Hematopoietic multipotent progenitor cell treated with erythropoietin and hydrocortisone succinate and interleukin-3 and kit ligand, for 8 days (in vitro differentiated cells): ENCODE data around the gene IQSEC1.
A peak's percentile ranks its signal among the peaks of the same experiment; 100 is the strongest.

Experiments used
- DNase-seq: peaks from one replicate; pipeline ENCODE4 v3.0.0-alpha.2; 2015

IQSEC1 gene

GRCh38 chr3:13106308-13107001, 33.2 kb upstream of the IQSEC1 start:
- DNase-seq = no peak

GRCh38 chr3:13105896-13106250, 32.6 kb upstream of the IQSEC1 start:
- DNase-seq = no peak

GRCh38 chr3:13105181-13105895, 32.1 kb upstream of the IQSEC1 start:
- DNase-seq = no peak

- DNase-seq = no peak
Observed at GRCh38 chr3:13104511-13104910, 31.3 kb upstream of the IQSEC1 start.

GRCh38 chr3:13103416-13104058, 30.3 kb upstream of the IQSEC1 start:
- no peak for DNase-seq

DNA sequence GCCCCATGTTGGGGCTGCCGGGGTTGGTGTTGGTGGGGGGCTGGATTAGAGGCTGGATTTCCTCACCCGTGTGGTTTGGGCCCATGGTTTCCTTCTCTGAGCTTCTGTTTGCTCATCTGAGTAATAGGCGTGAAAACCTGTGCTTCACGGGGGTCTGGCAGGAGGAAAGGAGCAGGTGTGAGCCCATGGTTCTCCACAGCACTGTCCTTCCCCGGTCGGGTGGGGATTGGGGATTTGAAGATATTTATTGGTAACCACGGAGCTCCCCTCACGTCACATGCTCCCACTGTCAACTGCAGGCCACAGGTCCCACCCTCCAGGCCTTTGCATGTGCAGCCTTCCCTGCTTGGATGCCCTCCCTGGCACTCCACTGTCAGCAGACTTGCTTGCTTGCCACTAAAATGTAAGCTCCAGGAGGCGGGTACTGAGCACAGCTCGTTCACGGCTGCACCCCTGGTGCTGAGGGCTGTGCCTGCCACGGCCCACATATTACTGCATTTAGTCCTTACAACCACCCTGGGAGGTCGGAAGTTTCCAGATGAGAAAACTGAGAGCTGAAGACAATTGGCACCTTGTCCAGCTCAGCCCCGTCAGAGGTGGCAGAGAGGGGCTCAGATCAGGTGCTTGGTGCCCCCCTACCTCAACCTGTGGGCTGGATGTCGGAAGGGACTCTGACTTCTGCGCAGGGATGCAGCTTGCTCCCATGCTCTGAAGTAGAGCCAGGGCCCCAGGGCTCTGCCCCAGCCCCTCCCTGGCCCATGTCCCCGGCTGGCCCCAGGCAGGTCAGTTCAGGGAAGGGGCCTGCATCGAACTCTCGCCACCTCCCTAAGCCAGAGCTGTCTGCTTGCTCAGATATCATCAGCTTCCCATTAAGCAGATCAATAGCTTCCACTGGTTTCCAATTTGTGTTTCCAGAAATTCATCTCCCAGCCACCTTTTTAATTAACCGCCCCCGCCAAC, 29.4 kb upstream of the IQSEC1 start:
- no peak for DNase-seq

GRCh38 chr3:13099707-13100106, 26.5 kb upstream of the IQSEC1 start:
- no peak for DNase-seq

DNA sequence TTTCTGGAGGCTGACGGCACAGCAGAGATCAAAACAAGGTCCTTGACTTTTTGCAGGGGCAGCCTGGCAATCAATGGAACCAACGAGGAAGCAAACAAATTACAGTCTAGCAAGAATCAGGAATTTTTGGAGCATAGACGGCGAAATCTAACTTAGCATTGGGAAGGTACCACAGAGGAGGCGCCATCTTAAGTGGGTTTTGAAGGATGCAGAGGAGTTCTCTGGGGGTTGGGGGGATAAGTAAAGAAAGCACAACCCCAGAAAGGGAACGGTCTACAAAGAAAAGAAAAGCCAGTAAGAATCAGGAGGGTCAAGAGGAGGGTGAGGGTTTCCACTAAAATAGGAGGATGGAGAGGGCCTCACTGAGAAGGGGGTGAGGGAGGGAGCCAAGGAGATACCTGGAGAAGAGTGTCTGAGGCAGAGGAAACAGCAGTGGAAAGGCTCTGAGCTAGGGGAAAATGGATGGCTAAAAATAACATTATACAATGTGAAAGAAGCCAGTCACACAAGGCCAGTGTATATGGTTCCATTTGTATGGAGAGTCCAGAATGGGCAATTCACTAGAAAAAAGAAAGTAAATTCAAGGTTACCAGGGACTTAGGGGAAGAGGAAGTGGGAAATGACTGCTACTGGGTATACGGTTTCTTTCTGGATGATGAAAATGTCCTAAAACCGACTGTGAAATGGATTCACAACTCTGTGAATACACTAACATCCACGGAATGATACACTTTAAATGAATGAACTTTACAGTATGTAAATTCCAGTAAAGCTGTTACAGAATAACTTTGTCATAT, 25.2 kb upstream of the IQSEC1 start:
- DNase-seq = no peak

- no peak for DNase-seq
Observed at GRCh38 chr3:13096356-13096755, 23.1 kb upstream of the IQSEC1 start.

DNA sequence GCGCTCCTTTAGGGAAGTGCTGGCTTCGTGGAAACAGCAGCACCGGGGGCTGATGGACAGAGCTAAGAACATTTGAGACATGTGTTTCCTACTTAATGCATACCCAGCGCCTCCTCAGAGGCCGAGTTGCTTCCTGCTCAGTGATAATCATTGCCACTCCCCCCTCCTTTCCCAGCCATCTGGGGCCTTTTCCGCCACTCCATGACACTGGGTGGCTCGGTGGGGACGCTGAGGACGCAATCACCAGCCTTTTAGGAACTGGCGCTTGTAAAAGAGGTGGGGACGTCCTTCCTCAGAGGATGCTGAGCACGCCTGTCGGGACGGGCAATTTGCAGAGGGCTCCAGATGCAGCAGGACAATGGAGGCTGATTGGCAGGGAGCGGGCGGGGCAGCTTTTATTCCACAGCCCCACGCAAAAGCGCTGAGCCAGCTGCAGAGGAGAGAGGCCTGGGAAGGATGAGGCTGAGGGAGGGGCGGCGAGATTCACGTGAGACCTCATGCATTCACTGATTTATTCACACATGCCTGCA, 22.2 kb upstream of the IQSEC1 start:
- peak; percentile 9 for DNase-seq

- DNase-seq = no peak
Observed at GRCh38 chr3:13093687-13094086, 20.5 kb upstream of the IQSEC1 start.

GRCh38 chr3:13092621-13093617, 19.7 kb upstream of the IQSEC1 start:
- no peak for DNase-seq

DNA sequence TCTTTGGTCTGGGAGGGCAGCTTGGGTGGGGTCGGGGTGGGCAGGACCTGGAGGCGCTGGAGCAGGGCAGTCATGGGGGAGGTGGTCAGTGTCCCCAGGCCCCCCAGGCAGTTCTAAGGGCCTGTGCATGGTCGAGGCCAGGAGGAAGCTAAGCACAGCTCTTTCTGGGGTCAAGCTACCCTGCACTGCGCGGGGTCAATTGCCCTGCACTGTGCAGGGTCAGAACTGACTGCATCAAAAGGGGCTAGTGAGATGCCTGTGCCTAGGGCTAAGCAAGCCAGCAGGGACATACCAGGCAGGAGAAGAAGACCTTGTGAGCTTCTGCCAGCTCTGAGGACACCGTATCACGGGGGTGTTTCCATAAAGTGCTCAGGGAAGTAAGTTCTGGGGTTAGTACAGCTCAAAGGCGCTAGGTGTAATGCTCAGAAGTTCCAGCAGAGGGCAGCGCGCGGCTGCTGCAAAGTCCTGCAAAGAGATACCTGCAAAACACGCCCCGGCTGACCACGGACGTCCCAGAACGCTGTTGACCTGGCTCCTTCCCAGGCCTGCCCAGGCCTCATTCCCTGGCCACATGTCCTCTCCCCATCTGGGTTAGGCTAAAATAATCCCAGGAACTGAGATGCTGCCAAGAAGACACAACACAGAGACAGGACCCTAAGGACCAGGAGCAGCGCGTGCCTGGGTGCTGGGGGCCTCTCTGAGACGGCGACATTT, 18.8 kb upstream of the IQSEC1 start:
- peak; percentile 72 for DNase-seq

DNA sequence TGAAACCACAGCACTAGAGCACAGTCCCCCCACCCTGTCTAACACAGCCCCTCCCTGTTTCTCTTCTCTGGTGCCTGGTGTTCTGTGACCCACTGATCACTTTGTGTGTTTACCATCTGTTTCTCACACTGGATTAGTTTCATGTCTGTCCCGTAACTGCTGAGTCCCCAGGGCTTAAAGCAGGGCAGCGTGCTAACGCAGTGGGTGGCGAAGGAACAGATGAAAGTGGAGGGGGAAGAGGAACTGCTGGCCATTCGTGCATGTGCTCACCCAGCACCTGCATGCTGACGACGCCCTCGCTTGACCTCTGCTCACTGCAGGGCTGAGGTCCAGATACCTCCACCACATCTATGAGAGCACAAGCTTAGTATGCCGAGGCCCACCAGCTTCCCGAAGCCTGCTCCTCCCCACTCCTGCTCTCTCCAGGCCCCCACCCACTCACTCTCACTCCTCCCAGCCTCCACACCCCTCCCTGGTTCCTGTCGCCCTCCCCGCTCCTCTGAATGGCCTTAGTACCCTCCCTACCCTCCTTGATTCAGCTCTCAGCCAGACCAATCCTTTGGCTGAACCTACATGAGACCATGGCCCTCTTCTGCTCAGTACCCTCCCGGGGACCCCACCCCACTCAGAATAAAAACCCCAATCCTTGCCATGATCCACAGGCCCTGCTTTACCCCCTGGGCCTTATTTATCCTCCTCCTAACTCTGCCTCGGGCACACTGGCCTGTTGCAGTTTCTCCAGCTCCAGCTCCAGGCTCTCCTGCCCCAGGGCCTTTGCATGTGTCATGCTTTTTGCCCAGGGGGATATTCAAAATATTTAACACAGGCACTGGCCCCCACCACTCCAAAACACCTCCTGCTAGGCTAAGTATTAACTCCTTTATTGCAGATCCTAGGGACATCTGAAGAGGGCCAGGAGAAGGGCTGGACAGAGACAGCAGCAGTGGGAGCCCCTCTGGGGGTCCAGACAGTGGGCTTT, 15.1 kb upstream of the IQSEC1 start:
- DNase-seq = no peak

DNA sequence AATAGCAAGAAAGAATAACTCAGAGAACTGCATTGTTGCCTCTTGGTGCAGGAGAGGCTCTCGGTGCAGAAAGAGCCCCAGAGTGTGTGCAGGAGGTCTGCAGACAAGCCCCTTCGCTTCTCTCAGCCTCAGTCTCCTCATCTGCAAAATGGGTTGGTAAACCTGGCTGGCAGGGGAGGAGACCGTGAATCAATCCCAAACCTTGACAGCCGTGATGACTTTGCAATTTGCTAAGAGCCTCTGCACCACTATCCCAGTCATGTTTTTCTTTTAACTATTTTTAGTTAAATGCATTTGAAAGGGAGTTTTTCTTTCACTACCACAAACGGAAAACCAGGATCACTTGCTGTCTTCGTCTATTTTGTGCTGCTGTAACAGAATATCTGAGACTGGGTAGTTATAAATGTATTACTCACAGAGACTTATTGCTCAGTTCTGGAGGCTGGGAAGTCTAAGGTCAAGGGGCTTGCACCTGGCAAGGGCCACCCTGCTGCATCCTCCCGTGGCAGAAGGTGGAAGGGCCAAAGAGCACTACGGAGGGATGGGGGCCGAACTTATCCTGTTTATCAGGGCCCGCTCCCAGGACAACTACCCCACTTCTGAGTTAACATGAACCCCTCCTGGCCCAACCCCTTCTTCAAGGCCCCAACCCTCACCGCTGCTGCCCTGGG, 14.2 kb upstream of the IQSEC1 start:
- DNase-seq = peak; percentile 8

- DNase-seq = no peak
Observed at GRCh38 chr3:13086531-13086981, 13.3 kb upstream of the IQSEC1 start.

DNA sequence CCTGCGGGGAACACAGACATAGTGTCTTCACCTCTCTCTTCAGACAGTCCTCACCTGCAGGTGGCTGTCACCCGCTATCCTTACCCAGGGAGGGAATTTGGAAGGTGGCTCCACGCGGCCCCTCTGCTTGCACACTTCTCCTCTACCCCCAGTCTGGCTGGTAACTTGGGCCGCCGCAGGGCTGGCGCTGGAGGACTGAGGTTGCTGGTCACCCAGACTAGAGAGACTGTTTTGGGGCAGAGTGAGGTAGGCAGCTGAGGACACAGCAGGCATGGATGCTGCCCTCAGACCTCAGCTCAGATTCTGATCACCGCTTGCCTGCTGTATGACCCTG, 12.6 kb upstream of the IQSEC1 start:
- no peak for DNase-seq
